AML-193 (cell line): Measurements from ENCODE around the gene DSE.

ENCODE experiments used
- DNase-seq, 2 experiments: peaks; one replicate each; lab custom pipeline; 2025; lab: John Stamatoyannopoulos, UW

DSE gene

GRCh38 chr6:116413357-116413756, 42.6 kb downstream of the DSE start:
- DNase-seq, result no peak

GRCh38 chr6:116417661-116418060, 46.9 kb downstream of the DSE start:
- no peak for DNase-seq

- no peak for DNase-seq
Measured at GRCh38 chr6:116419069-116419786, 48.5 kb downstream of the DSE start.

- no peak for DNase-seq
Measured at GRCh38 chr6:116420341-116420740, 49.6 kb downstream of the DSE start.

- DNase-seq, result no peak
Measured at GRCh38 chr6:116422238-116422637, 51.5 kb downstream of the DSE start.

GRCh38 chr6:116424001-116424400, 53.3 kb downstream of the DSE start:
- no peak for DNase-seq

- no peak for DNase-seq
Measured at GRCh38 chr6:116426551-116426950, 55.8 kb downstream of the DSE start.

- no peak for DNase-seq
Measured at GRCh38 chr6:116429111-116429510, 58.4 kb downstream of the DSE start.

- no peak for DNase-seq
Measured at GRCh38 chr6:116430860-116431259, 60.1 kb downstream of the DSE start.

GRCh38 chr6:116431964-116432595, 61.3 kb downstream of the DSE start:
- DNase-seq, result no peak

GRCh38 chr6:116433206-116433712, 62.5 kb downstream of the DSE start:
- DNase-seq, result no peak

- DNase-seq, result no peak
Measured at GRCh38 chr6:116434056-116434725, 63.4 kb downstream of the DSE start.

- DNase-seq, result no peak
Measured at GRCh38 chr6:116436586-116436985, 65.8 kb downstream of the DSE start.

- peak; percentile 43 to 53 for DNase-seq
Measured at GRCh38 chr6:116437656-116438055, 66.9 kb downstream of the DSE start.

- DNase-seq, result no peak
Measured at GRCh38 chr6:116438590-116439448, 68.1 kb downstream of the DSE start.

- DNase-seq, result no peak
Measured at GRCh38 chr6:116439522-116440051, 68.8 kb downstream of the DSE start.

- no peak for DNase-seq
Measured at GRCh38 chr6:116443105-116443504, 72.4 kb downstream of the DSE start.

GRCh38 chr6:116444092-116444491, 73.3 kb downstream of the DSE start:
- peak; percentile 69 to 75 for DNase-seq

GRCh38 chr6:116444575-116444974, 73.8 kb downstream of the DSE start:
- DNase-seq, result no peak

- DNase-seq, result no peak
Measured at GRCh38 chr6:116445102-116445501, 74.4 kb downstream of the DSE start.

GRCh38 chr6:116446399-116446798, 75.7 kb downstream of the DSE start:
- DNase-seq, result peak; percentile 86 to 92

- no peak for DNase-seq
Measured at GRCh38 chr6:116447052-116447451, 76.3 kb downstream of the DSE start.
